Endodermal cell (in vitro differentiated cells): Measurements from ENCODE around the gene ABTB2. TPM values are rescaled to one million over a fixed set of nuclear protein-coding genes. Genes with fewer than 3 reads are reported as not detected.

Experiments
- DNase-seq: peaks from one replicate; pipeline ENCODE4 v3.0.0-alpha.2; 2017
- H3K27ac ChIP-seq: 2 replicates; pipeline ENCODE4 v1.5.1; 2013; ENCODE audit warnings: mild to moderate bottlenecking, low read depth, low read length, moderate library complexity
- H3K27me3 ChIP-seq: 2 replicates; pipeline ENCODE4 v1.6.1; 2013; ENCODE audit warnings: mild to moderate bottlenecking, low read length, moderate library complexity; ENCODE audit not compliant: insufficient read depth, control insufficient read depth, poor library complexity, severe bottlenecking
- H3K36me3 ChIP-seq: 2 replicates; pipeline ENCODE4 v1.7.0; 2013; ENCODE audit warnings: mild to moderate bottlenecking, low read length, moderate library complexity; ENCODE audit not compliant: control insufficient read depth, insufficient read depth
- H3K4me1 ChIP-seq: one replicate; pipeline ENCODE4 v1.7.0; 2013; ENCODE audit warnings: low read length; ENCODE audit not compliant: control insufficient read depth, insufficient read depth
- H3K4me3 ChIP-seq: 2 replicates; pipeline ENCODE4 v1.5.1; 2013; ENCODE audit warnings: mild to moderate bottlenecking, low read length, moderate library complexity
- H3K9ac ChIP-seq: 2 replicates; pipeline ENCODE4 v1.6.1; 2013; ENCODE audit warnings: mild to moderate bottlenecking, low read length, moderate library complexity; ENCODE audit not compliant: poor library complexity, severe bottlenecking; ENCODE audit errors: extremely low read depth
- H3K9me3 ChIP-seq: 2 replicates; pipeline ENCODE4 v1.6.1; 2013; ENCODE audit warnings: mild to moderate bottlenecking, low read length, moderate library complexity; ENCODE audit not compliant: control insufficient read depth
- H3K27ac Mint-ChIP-seq: 2 replicates; pipeline ENCODE4 v1.8.0; 2020; ENCODE audit warnings: mixed read lengths
- H3K27me3 Mint-ChIP-seq: 2 replicates; pipeline ENCODE4 v1.8.0; 2021; ENCODE audit warnings: mild to moderate bottlenecking, mixed read lengths; ENCODE audit not compliant: insufficient read depth
- H3K36me3 Mint-ChIP-seq: 2 replicates; pipeline ENCODE4 v1.8.0; 2020; ENCODE audit warnings: low read depth, mixed read lengths
- H3K4me1 Mint-ChIP-seq: 2 replicates; pipeline ENCODE4 v1.8.0; 2020; ENCODE audit warnings: mixed read lengths
- H3K4me3 Mint-ChIP-seq: 2 replicates; pipeline ENCODE4 v1.8.0; 2020; ENCODE audit warnings: mild to moderate bottlenecking, moderate library complexity, mixed read lengths
- H3K9me3 Mint-ChIP-seq: 2 replicates; pipeline ENCODE4 v1.8.0; 2020; ENCODE audit warnings: mild to moderate bottlenecking, mixed read lengths
- CTCF ChIP-seq: fragments of 200-600 bp; sonication (generic); conservative IDR thresholded peaks from 2 replicates; pipeline ENCODE4 v1.5.0; 2021; ENCODE audit warnings: antibody characterized with exemption, mild to moderate bottlenecking
- WGBS, 2 experiments: methylation state at CpG; one replicate each; pipeline versions ENCODE4 v1.1.5 to v1.1.7; 2013; ENCODE audit warnings: missing lambda C conversion rate in 2 of 2, mixed read lengths in 1 of 2; ENCODE audit not compliant: insufficient coverage in 1 of 2, insufficient read length in 1 of 2; 5-methylcytosine and 5-hydroxymethylcytosine counted together
- total RNA-seq, 2 donors: library from RNA; stranded (reverse); fragmentation: NEBNext Ultra II Directional in 1 of 2; extraction: Animal tissue kit (Norgen Biotek cat#: 25700) in 1 of 2; gene quantifications; 2 replicates in 1 of 2; 3 replicates in 1 of 2; pipeline ENCODE4 v1.2.1, GENCODE V29; 2021

The ABTB2 gene
- total RNA-seq, 2 donors from 2014 or later: 2.9 to 5.2 TPM

- no peak for TF ChIP-seq CTCF
- Mint-ChIP-seq H3K27ac (no peak overlapping the region), H3K27me3 (peaks cover 23% of the 10 kb centered on the region), H3K4me1 (peaks cover 23% of the 10 kb centered on the region), H3K9me3 (no peaks in the 10 kb centered on the region), H3K4me3 (no peak overlapping the region), H3K36me3 (no peaks in the 10 kb centered on the region)
- H3K27ac ChIP-seq: no peak overlapping the region
- no peaks in the 10 kb centered on the region for H3K36me3 ChIP-seq
- peaks cover 10% of the 10 kb centered on the region for H3K27me3 ChIP-seq
- 83 to 100% methylated on average over 1 of the region's 1 CpG for WGBS, 2 experiments
- H3K4me3 ChIP-seq: no peak overlapping the region
- no peaks in the 10 kb centered on the region for H3K9me3 ChIP-seq
- no peak overlapping the region for H3K9ac ChIP-seq
- H3K4me1 ChIP-seq: peaks cover 22% of the 10 kb centered on the region
- DNase-seq: no peak
These were observed 96.0 kb downstream of the ABTB2 start for GRCh38 chr11:34261820-34262219.

DNA sequence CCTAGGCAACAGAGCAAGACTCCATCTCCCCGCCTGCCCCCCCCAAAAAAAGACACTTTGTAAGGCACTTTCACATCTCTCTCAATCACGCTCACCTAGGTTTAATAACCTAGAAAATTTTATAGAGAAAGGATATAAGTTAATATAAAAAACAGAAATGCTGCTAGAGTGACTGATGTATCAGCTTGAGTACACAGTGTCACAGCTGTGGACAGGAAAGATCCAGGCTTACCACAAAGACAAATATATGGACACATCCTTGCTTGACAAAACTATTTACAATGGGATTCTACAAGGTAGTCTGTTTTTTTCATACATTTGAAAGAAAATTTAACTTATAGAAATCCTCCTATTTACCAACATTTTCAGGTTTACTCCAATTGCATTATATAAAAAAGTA is 96.7 kb downstream of the ABTB2 start:
- Histone ChIP-seq H3K27ac (no peak overlapping the region), H3K4me1 (peaks cover 22% of the 10 kb centered on the region), H3K27me3 (peaks cover 17% of the 10 kb centered on the region), H3K4me3 (no peak overlapping the region), H3K9me3 (no peaks in the 10 kb centered on the region), H3K36me3 (no peaks in the 10 kb centered on the region), H3K9ac (no peak overlapping the region)
- 100% methylated on average over 1 of the region's 2 CpGs; no CpG with 5 or more reads in 1 of the 2 experiments for WGBS, 2 experiments
- peaks cover 19% of the 10 kb centered on the region for H3K4me1 Mint-ChIP-seq
- peaks cover 30% of the 10 kb centered on the region for H3K27me3 Mint-ChIP-seq
- TF ChIP-seq CTCF: no peak
- H3K27ac Mint-ChIP-seq: no peak overlapping the region
- H3K36me3 Mint-ChIP-seq: no peaks in the 10 kb centered on the region
- DNase-seq: no peak
- no peaks in the 10 kb centered on the region for H3K9me3 Mint-ChIP-seq
- no peak overlapping the region for H3K4me3 Mint-ChIP-seq

- Mint-ChIP-seq H3K27me3 (peaks cover 37% of the 10 kb centered on the region), H3K27ac (no peak overlapping the region), H3K9me3 (no peaks in the 10 kb centered on the region), H3K4me1 (peaks cover 21% of the 10 kb centered on the region), H3K36me3 (no peaks in the 10 kb centered on the region), H3K4me3 (no peak overlapping the region)
- no peak for TF ChIP-seq CTCF
- WGBS, 2 experiments: 93 to 96% methylated on average over 9 to 10 of the region's 10 CpGs
- Histone ChIP-seq H3K27ac (no peak overlapping the region), H3K9me3 (no peaks in the 10 kb centered on the region), H3K27me3 (peaks cover 23% of the 10 kb centered on the region), H3K36me3 (no peaks in the 10 kb centered on the region), H3K4me1 (peaks cover 22% of the 10 kb centered on the region), H3K4me3 (no peak overlapping the region), H3K9ac (no peak overlapping the region)
- DNase-seq: no peak
These were observed 97.7 kb downstream of the ABTB2 start for GRCh38 chr11:34260072-34260575.
